ENCODE results near the gene NEURL1.

DNA sequence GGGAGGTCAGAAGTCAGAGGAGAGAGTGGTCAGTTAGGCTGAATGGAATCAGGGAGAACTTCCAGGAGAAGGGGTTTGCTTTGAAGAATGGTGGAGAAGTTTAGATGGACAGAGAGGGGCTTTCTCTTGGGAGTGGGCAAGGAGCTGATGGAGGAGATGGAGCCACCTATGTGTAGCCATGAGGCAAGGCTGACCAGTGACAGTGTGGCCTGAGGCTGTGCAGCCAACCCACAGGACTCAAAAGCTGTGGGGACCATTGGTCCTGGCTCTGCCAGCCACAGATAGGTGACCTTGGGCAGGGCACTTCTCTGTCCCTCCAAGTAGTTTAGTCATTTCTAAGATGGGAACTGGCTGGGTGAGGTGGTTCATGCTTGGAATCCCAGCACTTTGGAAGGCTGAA, 18.7 kb downstream of the NEURL1 start:
- no peak for TF ChIP-seq EZH2 (IDR thresholded peaks at IDR 0.05; ENCODE audit: low read depth)
- TF ChIP-seq, protein P1, sequence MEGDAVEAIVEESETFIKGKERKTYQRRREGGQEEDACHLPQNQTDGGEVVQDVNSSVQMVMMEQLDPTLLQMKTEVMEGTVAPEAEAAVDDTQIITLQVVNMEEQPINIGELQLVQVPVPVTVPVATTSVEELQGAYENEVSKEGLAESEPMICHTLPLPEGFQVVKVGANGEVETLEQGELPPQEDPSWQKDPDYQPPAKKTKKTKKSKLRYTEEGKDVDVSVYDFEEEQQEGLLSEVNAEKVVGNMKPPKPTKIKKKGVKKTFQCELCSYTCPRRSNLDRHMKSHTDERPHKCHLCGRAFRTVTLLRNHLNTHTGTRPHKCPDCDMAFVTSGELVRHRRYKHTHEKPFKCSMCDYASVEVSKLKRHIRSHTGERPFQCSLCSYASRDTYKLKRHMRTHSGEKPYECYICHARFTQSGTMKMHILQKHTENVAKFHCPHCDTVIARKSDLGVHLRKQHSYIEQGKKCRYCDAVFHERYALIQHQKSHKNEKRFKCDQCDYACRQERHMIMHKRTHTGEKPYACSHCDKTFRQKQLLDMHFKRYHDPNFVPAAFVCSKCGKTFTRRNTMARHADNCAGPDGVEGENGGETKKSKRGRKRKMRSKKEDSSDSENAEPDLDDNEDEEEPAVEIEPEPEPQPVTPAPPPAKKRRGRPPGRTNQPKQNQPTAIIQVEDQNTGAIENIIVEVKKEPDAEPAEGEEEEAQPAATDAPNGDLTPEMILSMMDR (conservative IDR thresholded peaks at IDR 0.05): no peak
